HG03520 (cell line): ENCODE data around the gene KIFC1.
"Not testable (repeated sequence)": the region's sequence is repeated elsewhere in the genome, so short reads cannot be mapped to it uniquely, and the experiment has no call there.

ENCODE experiments used
- ATAC-seq: cut with Tn5 transposase; IDR thresholded peaks from one replicate; pipeline ENCODE4 v1.9.1; 2021; ENCODE audit warnings: mild to moderate bottlenecking, moderate library complexity; ENCODE audit not compliant: unreplicated experiment

Gene KIFC1, protein sequence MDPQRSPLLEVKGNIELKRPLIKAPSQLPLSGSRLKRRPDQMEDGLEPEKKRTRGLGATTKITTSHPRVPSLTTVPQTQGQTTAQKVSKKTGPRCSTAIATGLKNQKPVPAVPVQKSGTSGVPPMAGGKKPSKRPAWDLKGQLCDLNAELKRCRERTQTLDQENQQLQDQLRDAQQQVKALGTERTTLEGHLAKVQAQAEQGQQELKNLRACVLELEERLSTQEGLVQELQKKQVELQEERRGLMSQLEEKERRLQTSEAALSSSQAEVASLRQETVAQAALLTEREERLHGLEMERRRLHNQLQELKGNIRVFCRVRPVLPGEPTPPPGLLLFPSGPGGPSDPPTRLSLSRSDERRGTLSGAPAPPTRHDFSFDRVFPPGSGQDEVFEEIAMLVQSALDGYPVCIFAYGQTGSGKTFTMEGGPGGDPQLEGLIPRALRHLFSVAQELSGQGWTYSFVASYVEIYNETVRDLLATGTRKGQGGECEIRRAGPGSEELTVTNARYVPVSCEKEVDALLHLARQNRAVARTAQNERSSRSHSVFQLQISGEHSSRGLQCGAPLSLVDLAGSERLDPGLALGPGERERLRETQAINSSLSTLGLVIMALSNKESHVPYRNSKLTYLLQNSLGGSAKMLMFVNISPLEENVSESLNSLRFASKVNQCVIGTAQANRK

GRCh38 chr6:33391278-33391921 is at the start of gene KIFC1:
Gene KIFC1, plus strand, starts transcription at chr6:33391823. Its CDS starts 163 bp downstream, at chr6:33391986.
- peak; percentile 81 for ATAC-seq

DNA sequence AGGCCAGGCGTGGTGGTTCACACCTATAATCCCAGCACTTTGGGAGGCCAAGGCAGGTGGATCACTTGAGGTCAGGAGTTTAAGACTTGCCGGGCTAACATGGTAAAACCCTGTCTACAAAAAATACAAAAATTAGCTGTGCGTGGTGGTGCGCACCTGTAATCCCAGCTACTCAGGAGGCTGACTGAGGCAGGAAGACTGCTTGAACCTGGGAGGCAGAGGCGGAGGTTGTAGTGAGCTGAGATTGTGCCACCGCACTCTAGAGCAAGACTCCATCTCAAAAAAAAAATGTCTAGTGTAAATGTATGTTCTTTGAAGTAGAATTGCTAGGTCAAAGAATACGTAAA is 48.0 kb upstream of the KIFC1 start:
- not testable (repeated sequence) for ATAC-seq

- no peak for ATAC-seq
Measured at GRCh38 chr6:33343953-33344611, 47.5 kb upstream of the KIFC1 start.

DNA sequence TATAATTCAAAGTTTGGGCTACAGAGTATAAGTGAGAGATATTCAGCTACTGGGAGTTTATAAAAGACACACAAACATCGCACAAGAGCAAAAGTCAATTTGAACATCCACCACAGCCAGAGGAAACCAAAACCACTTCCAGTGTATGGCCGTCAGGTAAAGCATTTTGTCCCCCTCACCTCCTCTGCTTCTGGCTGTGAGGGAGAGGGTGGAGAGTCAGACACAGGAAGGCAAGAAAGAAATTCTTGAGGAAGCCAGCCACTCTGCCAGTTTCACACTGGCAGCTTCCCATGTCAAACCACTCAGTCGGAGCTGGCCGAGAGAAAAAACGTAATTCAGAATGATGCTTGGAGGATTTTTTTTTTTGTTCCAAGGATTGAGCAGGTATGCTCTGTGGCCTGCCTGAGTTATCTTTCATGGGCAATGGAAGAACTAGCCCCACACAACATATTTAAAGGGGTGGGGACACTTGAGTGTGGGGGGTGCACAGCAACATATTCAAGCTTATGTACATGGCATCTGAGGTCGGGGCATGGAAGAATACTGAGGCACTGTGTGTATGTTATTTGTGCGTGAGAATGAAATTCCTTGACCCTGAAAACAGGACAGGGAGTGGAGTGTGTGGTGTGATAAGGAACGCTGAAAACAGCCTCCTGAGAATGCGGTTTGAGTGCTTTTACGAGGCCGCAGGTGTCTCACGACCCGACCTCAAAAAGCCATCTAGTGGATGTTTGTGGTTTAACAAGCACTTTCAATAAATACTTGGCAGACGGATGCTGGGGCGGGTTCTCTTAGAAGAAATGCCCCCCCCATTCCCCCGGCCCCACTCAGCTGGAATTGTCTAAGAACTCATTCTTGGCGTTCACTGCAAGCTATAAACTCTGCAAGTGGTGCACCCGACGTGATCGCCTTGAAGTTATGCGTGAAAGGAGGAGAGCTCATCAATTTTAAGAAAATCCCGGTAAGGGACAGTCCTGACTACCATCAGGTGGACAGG is 46.6 kb upstream of the KIFC1 start:
- no peak for ATAC-seq

- not testable (repeated sequence) for ATAC-seq
Measured at GRCh38 chr6:33346972-33347371, 44.7 kb upstream of the KIFC1 start.

GRCh38 chr6:33347816-33348215 is 43.8 kb upstream of the KIFC1 start:
- ATAC-seq, result no peak

- not testable (repeated sequence) for ATAC-seq
Measured at GRCh38 chr6:33355860-33356259, 35.8 kb upstream of the KIFC1 start.

GRCh38 chr6:33356295-33356694 is 35.3 kb upstream of the KIFC1 start:
- ATAC-seq, result no peak

GRCh38 chr6:33357160-33357871 is 34.3 kb upstream of the KIFC1 start:
- ATAC-seq, result not testable (repeated sequence)

GRCh38 chr6:33359331-33359730 is 32.3 kb upstream of the KIFC1 start:
- ATAC-seq, result no peak

- not testable (repeated sequence) for ATAC-seq
Measured at GRCh38 chr6:33363486-33363885, 28.1 kb upstream of the KIFC1 start.

DNA sequence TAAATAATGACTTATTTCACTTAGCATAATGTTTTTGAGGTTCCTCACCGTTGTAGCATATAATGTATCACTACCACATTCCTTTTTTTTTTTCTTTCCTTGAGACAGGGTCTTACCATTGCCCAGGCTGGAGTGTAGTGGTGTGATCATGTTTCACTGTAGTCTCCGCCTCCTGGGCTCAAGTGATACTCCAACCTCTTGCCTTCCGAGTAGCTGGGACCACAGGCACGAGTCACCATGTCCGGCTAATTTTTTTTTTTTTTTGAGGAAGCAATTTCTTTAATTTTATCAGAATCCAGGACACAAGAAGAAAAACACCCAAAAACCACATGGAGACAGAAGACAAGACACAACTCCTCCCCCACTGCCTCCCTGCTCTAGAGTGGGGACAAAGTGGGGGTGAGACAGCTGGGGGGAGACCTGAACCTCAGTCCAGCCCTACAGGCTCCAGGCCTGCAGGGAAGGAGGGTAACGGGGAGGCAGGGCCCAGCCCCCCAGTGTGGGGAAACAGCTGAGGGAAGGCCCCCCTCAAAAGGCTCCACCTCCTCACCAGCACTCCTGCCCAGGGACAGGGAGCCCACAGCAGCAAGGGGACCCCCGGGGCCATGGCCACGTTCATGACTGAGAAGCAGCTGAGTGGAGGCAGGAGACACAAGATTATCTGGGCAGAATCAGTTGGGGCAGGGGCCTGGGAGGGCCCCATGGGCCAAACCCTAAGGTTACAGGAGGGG is 27.0 kb upstream of the KIFC1 start:
- not testable (repeated sequence) for ATAC-seq

DNA sequence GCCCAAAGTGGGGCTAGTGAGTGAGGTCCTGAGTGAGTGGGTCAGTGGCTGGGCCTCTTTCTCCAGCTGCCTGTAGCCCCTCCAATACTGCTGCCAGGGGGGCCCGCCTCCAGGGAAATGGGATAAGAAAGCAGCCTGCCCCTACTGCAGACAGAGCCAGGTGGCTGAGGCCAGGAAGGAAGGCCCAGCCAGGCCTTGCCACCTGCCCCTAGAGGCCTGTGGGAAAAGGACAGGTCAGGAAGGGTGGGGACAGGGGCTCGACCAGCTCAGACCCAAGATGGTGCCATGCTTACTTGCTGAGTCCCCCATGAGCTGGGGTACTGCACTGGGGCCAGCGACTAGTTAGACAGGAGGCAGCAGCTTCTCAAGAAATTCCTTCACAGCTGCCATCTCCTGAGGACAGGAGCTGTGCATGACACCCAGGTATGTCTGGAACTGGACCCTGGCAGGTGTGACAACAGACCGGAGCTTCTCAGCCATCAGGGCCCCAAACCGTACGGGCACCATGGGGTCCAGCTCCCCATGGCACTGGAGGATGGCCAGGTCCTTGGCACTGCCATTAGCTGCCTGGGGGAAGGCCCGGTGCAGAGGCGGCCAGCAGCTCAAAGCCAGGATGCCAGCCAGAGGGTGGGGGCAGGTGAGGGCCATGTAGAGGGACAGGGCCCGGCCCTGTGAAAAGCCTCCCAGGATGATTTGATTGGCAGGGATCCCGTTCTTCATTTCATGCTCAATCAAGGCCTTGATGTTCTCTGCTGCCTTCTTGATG is 26.2 kb upstream of the KIFC1 start:
- ATAC-seq, result not testable (repeated sequence)

DNA sequence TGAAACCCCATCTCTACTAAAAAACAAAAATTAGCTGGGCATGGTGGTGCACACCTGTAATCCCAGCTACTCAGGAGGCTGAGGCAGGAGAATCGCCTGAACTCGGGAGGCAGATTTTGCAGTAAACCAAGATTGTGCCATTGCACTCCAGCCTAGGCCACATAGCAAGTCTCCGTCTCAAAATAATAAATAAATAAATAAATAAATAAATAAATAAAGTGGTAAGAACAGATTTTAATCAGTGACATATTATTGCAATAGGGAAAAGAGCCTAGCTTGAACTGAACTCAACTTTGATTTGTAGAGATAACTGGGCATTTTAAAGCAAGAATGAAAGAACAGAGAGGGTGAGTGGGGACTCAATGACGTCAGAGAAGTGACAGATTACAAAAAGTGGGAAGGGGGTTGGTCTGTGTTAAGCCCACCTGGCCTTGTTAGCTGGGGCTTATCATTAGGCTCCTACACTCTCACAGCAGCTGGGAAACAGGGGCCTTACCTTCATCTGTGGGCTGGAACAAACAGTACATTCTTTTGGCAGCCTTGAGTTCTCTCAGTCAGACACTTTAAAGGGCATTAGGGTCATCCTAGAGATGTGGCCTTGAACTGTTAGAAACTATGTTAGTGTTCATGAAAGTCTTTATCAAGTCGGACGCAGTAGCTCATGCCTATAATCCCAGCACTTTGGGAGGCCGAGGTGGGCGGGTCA is 24.5 kb upstream of the KIFC1 start:
- ATAC-seq, result no peak

GRCh38 chr6:33367715-33368025 is 24.0 kb upstream of the KIFC1 start:
- not testable (repeated sequence) for ATAC-seq

- not testable (repeated sequence) for ATAC-seq
Measured at GRCh38 chr6:33371901-33372300, 19.7 kb upstream of the KIFC1 start.

DNA sequence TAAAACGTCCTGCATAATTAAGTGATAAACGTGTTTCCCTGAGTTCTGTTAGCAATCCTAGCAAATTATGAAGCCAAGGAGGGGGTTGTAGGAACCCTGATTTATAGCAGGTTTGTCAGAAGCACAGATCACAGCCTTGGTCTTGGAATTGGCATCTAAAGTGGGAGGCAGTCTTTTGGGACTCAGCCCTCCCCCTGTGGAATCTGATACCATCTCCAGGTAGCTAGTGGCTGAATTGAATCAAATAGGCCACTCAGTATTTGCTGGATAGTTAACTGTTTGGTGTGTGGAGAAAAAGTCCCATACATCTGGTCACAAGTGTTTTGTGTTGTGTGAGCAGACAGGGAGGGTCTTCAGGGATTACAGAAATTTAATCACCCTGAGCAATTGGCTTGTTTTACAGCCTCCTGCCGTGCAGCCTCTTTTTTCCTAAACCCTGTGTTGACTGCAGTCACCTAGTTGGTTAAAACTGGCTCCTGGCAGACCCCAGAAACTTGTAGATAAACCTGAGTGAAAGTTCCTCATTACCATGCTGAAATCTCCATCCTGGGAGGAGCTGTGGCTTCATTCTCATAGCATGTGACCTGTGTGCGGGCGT is 19.0 kb upstream of the KIFC1 start:
- ATAC-seq, result no peak
